Gastrocnemius medialis (tissue), 4 donors: ENCODE data around the gene ZNF563.

Experiments used
- POLR2A ChIP-seq, 2 donors: fragments of 450-650 bp; IDR thresholded peaks; one replicate each; pipeline ENCODE4 v1.6.1; 2017; ENCODE audit warnings: antibody characterized with exemption in 2 of 2, mild to moderate bottlenecking in 2 of 2, moderate library complexity in 2 of 2
- TF ChIP-seq, protein P1 (sequence below), 5 experiments: fragments of 450-650 bp in 3 of 5; fragments of 200-600 bp in 2 of 5; sonication (generic) in 2 of 5; IDR thresholded peaks in 4 of 5; conservative IDR thresholded peaks in 1 of 5; 1 replicate in 4 of 5; 2 replicates in 1 of 5; pipeline ENCODE4 v1.5.1; 2016 to 2019; ENCODE audit warnings: antibody characterized with exemption in 5 of 5, mild to moderate bottlenecking in 3 of 5, moderate library complexity in 3 of 5

DNA sequence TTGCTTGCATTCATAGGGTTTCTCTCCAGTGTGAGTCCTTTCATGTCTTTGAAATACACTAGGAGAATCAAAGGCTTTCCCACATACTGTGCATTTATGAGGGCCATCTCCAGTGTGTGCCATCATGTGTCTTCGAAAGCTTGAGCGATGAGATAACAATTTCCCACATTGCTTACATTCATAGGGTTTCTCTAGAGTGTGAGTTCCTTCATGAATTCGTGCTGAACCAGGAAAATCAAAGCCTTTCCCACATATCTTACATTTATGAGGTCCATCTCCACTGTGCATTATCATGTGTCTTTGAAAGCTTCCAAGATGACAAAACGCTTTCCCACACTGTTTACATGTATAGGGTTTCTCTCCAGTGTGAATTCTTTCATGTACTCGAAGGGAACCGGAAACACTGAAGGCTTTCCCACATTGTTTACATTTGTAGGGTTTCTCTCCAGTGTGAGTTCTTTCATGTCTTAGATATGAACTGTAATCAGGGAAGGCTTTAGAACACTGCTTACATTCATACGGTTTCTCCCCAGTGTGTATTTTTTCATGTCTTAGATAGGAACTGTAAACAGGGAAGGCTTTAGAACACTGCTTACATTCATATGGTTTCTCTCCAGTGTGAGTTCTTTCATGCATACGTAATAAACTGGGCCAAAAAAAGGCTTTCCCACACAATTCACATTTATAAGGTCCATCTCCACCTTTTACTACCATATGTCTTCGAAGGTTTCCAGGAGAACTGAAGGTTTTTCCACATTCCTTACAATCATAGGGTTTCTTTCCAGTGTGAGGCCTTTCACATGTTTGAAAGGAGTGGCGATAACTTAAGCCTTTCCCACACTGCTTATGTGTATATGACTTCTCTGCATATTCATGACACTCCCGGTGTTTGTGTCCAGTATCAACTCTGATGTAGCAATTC, 60.2 kb downstream of the ZNF563 start:
- no peak for TF ChIP-seq POLR2A (IDR thresholded peaks at IDR 0.05)
- TF ChIP-seq, protein P1, sequence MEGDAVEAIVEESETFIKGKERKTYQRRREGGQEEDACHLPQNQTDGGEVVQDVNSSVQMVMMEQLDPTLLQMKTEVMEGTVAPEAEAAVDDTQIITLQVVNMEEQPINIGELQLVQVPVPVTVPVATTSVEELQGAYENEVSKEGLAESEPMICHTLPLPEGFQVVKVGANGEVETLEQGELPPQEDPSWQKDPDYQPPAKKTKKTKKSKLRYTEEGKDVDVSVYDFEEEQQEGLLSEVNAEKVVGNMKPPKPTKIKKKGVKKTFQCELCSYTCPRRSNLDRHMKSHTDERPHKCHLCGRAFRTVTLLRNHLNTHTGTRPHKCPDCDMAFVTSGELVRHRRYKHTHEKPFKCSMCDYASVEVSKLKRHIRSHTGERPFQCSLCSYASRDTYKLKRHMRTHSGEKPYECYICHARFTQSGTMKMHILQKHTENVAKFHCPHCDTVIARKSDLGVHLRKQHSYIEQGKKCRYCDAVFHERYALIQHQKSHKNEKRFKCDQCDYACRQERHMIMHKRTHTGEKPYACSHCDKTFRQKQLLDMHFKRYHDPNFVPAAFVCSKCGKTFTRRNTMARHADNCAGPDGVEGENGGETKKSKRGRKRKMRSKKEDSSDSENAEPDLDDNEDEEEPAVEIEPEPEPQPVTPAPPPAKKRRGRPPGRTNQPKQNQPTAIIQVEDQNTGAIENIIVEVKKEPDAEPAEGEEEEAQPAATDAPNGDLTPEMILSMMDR (IDR thresholded peaks at IDR 0.05 in 4 of 5, conservative IDR thresholded peaks at IDR 0.05 in 1 of 5) = no peak
